Measurements from ENCODE around the gene GNB5.
"Not testable (repeated sequence)": the region's sequence is repeated elsewhere in the genome, so short reads cannot be mapped to it uniquely, and the experiment has no call there.

Gene GNB5

DNA sequence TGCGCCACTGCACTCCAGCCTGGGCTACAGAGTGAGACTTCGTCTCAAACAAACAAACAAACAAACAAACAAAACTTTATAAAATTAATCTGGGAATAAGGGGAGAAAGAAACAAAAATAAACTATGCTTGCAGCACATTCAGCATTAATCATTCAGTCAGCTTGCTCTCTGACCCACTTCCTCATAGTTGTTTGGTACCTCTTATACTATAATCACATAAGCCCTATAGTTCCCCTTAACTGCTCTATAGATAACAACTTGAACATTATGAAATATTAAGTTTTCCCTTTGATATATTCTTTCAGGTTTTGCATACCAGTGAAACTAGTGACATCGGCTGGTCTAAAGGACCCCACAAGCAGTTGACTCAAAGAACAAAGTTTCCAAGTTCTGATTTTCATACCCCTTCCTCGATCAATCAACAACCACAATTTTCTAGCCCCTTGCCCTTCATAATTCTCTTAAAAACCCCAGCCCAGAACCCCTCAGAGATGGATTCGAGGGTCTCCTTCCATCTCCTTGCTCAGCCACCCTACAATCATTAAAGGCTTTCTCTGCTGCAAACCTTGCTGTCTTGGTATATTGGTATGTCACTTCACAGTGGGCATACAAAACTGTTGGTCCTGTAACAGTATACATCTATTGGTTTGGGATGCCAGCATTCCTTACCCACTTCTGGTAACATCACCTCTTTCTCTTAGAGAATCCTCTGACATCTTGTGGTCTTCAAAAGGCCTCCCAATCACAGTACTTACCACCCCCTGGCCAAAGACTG, 105.0 kb downstream of the GNB5 start:
- DNase-seq, result peak; percentile 57

DNA sequence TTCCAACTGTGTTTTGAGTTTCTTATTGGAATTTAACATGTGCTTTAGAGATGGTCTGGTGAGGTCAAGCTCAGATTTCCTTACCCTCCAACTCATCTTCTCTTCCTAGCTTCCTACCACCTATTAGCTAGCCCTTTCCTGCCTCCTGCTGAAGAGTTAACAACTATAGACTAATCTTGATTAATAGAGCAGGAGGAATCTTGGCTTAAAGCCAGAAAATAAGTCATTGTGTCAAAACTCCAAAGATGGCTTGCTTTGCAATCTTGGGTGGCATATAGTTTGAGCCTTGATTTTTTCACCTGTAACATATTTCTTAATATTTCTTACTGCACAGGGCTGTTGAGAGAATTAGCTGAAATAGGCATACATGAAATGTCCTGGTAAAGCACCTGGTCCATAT, 105.9 kb downstream of the GNB5 start:
- no peak for DNase-seq

DNA sequence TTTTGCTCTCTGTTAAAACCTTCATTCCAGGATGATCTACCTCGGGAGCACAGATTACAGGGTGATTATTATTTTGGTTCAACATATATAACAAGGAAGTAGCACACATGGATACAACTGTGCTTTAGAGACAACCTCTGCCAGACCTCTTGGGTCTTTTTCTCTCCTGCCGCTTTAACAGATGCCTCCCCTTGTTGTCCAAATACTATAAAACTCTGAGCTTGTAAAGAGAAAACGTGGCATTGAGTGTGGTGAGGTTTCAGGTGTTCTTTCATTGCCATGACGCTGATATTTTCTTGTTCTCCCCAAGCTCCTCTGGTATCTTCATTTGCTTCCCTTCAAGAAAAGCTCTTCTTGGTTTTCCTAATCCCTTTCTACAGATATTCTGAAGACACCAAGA, 107.6 kb downstream of the GNB5 start:
- DNase-seq, result no peak

DNA sequence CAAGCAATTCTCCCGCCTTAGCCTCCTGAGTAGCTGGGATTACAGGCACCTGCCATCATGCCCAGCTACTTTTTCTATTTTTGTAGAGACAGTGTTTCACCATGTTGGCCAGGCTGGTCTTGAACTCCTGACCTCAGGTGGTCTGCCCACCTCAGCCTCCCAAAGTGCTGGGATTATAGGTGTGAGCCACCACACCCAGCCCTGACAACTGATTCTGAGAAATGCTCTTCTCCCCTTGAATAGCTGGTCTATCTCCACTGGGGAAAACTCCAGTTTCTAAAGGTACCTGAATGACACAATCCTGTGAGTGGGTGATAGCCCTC, 108.2 kb downstream of the GNB5 start:
- DNase-seq, result not testable (repeated sequence)

DNA sequence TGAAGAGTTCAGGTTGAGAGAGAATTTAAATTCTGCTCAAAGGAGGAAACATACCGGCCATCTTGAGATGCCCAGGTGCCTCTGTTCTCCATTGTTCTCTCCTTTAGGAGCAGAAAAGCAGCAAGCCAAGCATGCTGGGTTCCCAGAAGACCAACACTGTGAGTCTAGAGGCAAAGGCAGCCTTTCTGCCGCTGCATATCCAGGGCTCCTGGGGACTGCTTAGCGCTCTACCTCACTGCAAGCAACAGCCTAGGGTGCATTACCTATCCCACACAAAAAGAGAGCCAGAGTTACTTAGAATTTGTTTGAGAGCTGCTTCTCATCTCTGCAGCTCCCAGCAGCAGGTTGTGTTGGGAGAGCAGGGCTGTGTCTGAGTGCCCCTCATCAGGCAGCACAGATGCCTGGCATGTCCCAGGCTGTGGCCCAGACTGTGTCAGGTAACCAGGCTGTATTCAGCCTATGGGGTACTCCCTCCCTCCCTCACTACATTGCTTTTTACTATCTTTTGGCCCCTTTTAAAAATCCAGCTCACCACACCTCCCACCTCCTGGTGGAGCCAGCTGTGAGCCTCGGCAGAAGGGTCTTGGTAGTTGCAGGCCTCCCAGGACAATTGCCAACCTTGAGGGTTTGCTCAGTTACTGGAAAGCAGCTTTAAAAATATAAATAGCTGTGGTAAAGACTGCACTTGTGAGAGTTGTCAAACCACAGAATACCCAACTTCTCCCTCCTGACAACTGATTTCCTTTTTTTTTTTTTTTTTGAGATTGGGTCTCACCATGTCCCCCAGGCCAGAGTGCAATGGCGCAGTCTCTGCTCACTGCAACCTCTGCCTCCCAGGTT, 108.8 kb downstream of the GNB5 start:
- peak; percentile 84 for DNase-seq

DNA sequence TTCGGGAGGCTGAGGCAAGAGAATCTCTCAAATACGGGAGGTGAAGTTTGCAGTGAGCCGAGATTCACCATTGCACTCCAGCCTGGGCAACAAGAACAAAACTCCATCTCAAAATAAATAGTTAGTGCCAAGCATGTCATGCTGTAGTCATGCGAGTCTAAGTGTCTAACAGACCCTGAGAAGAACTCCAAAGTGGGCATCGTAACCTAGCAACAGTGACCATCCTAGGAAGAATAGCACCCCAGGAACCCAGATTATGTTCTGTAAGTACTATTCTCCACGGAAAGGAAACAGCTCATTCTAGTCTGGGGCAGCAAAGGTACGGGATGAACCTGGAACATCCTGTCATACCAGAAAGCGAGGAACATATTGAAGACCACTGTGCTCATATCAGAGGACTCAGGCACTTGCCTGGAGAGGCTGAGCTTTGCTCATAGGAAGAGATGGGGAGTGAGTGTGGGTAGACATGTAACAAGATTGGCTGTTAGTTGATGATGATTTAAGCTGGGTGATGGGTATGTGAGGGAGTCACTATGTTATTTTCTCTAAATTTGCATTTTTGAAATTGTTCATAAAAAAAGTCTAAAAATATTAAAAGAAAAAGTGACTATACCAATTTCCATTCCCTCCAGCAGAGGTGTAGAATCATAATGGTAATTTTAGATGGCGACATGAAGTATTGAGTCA, 110.3 kb downstream of the GNB5 start:
- no peak for DNase-seq

DNA sequence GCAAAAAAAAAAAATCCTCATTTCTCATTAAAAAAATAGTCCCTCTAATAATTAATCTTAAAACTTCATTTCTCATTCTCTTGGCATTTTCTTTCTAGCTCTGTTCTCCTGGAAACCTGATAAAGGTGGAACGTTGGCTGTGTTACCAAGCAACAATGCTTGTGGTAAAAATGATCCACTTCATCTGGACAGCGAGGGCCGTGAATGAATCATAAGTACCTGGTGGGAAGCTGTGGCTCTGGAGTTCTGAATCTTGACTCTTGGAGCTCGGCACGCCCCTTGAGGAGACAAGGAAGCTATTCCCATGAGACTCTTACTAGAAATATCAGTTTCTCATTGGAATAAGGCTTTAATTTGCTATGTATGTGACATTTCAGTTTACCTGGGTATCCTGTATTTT, 111.2 kb downstream of the GNB5 start:
- no peak for DNase-seq

DNA sequence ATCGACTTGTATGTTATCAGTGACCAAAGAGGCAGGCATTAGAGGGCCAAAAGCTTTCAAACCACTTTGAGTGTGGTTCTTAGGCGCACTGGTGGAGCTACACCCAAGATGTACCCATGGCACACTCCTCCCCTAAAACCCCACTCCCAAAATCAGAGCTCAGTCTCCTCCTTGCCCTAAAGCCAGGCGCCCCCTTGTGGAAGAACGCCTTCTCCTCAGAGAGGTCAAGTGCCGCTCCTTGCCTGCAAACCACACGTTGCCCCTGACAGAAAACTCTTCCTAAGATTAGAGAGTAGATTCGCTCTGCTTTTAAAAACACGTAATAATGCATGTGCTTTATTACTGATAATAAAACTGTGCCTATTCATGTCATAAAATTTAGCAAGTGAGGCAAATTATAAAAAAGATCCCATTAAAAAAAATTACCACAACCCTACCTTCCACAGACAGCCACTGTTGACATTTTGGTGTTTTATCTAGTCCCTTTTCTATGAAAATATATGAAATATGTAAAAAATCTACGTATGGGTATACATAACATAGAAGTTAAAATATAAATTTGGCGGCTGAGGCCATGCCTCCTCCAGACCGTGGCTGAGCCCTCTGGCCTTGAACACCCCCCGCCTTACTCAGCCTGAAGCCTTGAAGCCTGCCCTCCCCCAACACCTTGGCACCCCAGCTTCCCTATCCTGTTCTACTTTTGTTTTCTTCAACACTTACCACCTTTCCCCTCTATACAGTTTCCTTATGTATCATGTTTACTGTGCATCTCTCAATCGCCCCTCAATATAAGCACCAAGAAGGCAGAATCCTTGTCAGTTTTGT, 112.1 kb downstream of the GNB5 start:
- peak; percentile 89 for DNase-seq

DNA sequence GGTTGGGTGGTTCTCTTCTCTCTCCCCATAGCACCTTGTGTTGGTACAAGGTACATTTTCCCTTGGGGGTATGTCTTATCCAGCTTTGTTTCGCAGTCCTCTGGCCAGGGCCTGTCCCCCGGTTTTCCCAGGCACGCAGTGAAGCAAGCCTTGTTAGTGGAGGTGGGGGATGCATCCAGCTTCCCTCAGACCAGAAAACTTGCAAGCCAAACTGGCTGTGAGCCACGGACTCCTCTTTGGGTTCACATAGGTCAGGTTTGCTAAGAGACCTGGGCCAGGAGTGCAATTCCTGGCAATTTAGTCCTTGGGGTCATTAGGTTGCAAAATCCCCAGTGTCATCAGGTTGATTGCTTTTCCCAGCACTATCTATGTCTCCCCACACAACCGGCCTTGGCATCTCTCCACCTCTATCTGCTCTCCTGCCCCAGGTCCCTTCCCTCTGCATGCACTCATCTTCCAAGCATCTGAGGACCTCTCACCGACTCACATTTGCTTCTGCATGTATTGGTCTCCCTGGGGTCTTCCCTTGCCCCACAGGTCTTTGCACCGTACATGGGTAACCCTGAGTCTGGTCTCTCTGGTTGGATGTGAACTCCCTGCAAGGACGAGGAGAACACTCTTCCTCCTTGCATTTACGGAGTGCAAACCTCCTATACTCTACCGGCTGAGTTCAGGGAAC, 112.9 kb downstream of the GNB5 start:
- no peak for DNase-seq

DNA sequence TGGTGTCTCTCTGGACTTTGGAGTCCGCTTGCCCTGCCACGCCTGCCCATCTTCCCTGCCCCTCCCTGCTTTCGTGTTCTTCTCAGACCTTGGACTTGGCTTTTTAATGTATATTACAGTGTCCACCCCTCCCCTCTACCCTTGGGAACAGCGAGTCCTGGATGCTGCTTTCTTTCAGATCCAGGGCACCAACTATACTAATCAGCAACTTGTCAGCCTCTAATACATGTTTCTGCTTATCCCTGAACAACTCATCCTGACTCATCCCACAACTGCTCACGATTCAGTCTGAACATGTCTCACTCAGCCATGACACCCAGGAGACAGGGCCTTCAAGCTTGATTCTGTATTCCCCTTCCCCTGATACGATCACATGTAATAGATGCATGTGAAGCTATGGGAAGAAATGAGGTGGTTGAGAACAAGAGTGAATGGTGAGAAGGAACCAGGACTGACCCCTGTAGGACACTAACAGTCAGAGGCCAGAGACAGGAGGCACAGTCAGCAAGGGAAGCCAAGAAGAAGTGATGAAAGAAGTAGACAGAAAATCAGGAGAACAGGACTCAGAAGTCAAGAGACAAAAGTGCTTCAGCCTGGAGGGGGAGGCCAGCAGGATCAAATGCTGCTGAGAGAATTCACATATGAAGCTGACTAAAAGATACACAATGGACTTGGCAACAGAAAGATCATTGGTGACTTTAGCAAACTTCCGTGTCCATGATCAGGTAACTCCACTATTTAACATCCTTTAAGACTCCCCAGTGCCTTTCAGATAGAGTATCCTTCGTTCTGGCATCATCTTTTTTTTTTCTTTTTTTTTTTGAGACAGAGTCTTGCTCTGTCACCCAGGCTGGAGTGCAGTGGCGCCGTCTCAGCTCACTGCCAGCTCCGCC, 114.1 kb downstream of the GNB5 start:
- DNase-seq, result peak; percentile 12

DNA sequence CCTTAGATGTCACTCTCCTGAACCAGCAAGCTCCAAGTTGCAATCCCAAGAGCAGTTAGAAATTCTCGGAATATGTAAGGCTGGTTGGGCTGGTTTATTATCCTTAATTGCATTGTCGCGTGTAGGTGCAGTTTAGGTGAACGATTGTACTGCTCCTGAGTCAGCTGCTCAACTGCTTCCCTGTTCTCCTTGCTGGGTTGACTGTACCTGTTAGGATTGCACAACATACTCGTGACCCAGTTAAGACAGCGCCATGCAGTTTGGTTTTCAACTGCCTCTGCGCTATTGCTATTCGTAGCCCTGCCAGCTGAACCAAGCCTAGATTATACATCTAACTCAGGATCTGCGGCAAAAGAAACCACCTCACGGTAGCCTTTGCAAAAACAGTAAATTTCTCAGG, 119.6 kb downstream of the GNB5 start:
- DNase-seq, result no peak

DNA sequence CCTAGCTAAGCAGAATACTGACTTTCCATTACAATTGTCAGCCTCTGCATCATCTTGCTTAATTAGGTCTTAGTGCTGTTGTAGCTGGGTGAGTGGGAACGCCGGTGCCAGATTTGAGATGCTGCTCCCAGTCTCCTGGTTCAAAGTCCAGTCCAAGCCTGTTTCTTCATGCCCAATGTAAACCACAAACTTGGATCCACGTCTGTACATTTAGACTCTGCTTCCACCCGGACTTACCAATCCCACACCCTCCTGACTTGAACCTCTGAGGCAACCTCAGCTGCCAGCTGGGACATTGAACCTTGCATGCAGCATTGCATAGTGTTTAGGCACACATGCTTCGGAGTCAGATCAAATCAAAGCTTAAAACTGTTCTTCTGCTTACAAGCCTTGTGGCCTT, 121.6 kb downstream of the GNB5 start:
- DNase-seq, result no peak

DNA sequence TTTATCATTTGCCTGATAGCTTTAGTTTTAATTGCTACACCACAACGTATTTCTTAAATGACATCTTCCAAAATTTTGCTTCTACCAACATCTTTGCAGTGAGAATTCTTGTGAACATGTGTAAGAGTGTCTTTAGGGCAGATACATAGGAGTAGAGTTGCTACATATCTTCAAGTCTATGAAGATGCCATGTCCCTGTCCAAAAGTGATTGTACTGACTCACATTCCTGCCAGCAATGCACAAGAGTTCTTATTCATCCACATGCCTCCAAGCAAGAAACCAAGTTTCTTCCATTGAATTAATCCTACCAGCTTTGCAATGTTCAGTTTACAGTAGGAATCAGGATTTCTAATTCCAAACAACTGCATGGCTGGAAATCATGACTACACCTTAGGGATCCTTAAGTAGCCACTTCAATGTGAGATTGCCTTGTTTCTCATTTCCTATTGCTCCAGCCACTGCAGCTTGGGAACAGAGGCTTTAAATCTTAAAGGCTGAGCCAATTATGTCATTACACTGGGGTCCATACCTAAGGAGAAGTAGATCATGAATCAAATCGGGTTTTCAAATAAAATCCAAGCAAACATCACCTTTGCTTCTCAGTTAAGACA, 123.1 kb downstream of the GNB5 start:
- DNase-seq, result no peak

DNA sequence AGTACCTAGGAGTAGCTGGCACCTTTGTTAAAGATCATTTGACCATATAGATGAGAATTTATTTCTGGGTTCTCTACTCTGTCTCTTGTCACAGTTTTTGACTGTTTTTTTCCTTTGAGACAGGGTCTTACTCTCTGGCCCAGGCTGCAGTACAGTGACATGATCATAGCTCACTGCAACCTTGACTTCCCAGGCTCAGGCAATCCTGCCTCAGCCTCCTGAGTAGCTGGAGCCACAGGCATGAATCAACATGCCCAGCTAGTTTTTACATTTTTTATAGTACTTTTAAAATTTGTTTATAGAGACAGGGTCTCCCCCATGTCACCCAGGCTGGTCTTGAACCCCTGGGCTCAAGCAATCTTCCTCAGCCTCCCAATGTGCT, 123.7 kb downstream of the GNB5 start:
- DNase-seq, result no peak

DNA sequence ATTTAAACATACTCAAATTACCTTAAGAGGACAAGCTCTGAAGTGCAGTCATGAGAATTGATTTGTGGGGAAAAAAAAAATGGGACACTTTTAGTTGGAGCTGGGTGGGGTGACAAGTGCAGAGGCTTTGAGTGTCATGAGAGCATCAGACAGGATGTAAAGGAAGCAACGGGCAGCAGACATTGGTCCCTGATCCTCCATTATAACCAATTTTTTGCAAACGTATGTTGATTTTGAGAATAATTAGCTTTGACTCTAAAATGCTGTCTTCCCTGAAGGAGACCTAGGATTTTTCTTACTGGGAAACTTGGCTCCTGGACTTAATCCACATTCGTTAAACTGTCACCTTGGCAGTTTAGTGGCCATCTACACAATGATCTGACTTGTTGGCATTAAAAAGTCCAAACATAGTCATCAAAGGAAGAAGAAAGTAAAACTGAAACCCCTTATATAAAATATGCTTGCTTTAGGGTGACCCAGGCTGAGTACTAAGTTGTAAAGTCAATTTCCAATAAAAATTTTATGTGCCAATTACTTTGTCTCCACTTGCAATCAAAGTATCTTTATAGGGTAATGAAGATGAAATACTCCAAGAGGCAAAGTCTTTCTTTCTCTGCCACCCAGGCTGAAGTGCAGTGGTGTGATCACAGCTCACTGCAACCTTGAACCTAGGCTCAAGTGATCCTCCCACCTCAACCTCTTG, 124.2 kb downstream of the GNB5 start:
- DNase-seq, result no peak
